Brain microvascular endothelial cell (primary cell): ENCODE results near the gene CYP8B1.

Experiments
- DNase-seq: peaks from one replicate; pipeline ENCODE4 v3.0.0-alpha.2; 2020
- H3K27ac ChIP-seq: fragments of 250-450 bp; sonication (Bioruptor Pico); 2 replicates; pipeline ENCODE4 v1.5.1; 2020; ENCODE audit warnings: mild to moderate bottlenecking, moderate library complexity
- H3K27me3 ChIP-seq: fragments of 250-450 bp; sonication (Bioruptor Pico); replicated peaks from 2 replicates; pipeline ENCODE4 v1.5.1; 2020; ENCODE audit warnings: mild to moderate bottlenecking
- H3K36me3 ChIP-seq: fragments of 250-450 bp; sonication (Bioruptor Pico); replicated peaks from 2 replicates; pipeline ENCODE4 v1.5.1; 2020; ENCODE audit warnings: mild to moderate bottlenecking
- H3K4me3 ChIP-seq: 2 replicates; pipeline ENCODE4 v1.5.1; 2011; ENCODE audit warnings: low read depth, mild to moderate bottlenecking, control low read depth, low read length, moderate library complexity
- in situ Hi-C: cut with HindIII; loops from 2 replicates; pipeline ENCODE4 v1.10.0; 2017; ENCODE audit warnings: low sequenced_read_pairs, low pct_ligation_motif_present
- TF ChIP-seq, protein P1 (sequence below): IDR thresholded peaks from 2 replicates; pipeline ENCODE4 v1.5.1; 2011; ENCODE audit warnings: low read depth, mild to moderate bottlenecking, moderate library complexity, low read length, control low read depth, inconsistent platforms; ENCODE audit errors: missing control alignments

CYP8B1 gene, protein sequence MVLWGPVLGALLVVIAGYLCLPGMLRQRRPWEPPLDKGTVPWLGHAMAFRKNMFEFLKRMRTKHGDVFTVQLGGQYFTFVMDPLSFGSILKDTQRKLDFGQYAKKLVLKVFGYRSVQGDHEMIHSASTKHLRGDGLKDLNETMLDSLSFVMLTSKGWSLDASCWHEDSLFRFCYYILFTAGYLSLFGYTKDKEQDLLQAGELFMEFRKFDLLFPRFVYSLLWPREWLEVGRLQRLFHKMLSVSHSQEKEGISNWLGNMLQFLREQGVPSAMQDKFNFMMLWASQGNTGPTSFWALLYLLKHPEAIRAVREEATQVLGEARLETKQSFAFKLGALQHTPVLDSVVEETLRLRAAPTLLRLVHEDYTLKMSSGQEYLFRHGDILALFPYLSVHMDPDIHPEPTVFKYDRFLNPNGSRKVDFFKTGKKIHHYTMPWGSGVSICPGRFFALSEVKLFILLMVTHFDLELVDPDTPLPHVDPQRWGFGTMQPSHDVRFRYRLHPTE

DNA sequence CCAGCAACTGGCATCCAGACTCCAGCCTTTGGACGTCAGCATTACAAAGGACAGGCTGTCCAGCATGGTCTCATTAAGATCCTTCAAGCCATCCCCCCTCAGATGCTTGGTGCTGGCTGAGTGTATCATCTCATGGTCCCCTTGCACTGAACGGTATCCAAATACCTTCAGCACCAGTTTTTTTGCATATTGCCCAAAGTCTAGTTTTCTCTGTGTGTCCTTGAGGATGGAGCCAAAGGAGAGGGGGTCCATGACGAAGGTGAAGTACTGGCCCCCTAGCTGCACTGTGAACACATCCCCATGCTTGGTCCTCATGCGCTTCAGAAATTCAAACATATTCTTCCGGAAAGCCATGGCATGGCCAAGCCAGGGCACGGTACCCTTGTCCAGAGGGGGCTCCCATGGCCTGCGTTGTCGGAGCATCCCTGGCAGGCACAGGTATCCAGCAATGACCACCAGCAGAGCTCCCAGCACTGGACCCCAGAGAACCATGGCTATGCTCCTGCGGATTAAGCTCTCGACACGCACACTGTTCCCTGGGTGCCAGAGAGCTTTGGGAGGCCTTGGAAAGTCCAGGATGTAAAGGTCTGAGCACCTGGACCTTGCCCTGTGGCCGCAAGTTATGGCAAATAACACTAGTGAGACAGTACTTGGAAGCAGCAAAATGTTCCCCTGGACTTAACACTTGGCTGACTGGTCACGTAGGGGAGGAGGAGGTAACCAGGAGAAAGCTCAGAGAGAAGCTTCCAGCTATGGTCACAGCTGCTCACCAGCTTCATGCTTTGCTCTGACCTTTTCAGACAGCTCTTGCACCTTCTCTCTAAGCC is at the start of gene CYP8B1:
TSS of gene CYP8B1 (minus strand) at position 555 of the 827 bp plus-strand sequence. CDS start at position 492, 63 bp downstream.
- Histone ChIP-seq H3K27ac (no peak within 1 kb of the TSS), H3K4me3 (no peak within 1 kb of the TSS), H3K27me3 (no peaks in the 10 kb centered on the region), H3K36me3 (no peaks in the 10 kb centered on the region)
- in situ Hi-C loops: no loop called here
- DNase-seq: no peak
- TF ChIP-seq, protein P1, sequence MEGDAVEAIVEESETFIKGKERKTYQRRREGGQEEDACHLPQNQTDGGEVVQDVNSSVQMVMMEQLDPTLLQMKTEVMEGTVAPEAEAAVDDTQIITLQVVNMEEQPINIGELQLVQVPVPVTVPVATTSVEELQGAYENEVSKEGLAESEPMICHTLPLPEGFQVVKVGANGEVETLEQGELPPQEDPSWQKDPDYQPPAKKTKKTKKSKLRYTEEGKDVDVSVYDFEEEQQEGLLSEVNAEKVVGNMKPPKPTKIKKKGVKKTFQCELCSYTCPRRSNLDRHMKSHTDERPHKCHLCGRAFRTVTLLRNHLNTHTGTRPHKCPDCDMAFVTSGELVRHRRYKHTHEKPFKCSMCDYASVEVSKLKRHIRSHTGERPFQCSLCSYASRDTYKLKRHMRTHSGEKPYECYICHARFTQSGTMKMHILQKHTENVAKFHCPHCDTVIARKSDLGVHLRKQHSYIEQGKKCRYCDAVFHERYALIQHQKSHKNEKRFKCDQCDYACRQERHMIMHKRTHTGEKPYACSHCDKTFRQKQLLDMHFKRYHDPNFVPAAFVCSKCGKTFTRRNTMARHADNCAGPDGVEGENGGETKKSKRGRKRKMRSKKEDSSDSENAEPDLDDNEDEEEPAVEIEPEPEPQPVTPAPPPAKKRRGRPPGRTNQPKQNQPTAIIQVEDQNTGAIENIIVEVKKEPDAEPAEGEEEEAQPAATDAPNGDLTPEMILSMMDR: no peak

DNA sequence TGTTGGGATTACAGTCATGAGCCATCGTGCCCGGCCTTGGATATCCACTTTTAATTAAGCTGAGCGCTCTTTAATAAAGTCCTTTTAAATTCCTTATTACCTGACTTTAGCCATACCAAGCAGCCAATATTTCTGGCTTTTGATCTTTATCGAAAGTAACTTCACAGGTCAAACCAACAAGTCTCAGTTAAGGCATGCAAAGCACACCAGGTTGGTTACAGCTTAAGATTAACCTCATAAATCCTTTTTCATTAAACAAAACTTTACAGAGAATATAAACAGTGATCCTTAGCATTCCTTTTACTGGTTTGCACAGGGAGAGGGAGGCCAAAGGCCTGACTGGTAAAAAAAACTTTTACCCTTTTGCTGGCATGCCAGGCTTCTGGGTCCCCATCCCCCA is 47.9 kb upstream of the CYP8B1 start:
- TF ChIP-seq, protein P1: no peak
- Histone ChIP-seq H3K4me3 (no peak overlapping the region), H3K36me3 (no peaks in the 10 kb centered on the region), H3K27me3 (no peaks in the 10 kb centered on the region), H3K27ac (no peak overlapping the region)
- in situ Hi-C loops: no loop called here
- DNase-seq: no peak

DNA sequence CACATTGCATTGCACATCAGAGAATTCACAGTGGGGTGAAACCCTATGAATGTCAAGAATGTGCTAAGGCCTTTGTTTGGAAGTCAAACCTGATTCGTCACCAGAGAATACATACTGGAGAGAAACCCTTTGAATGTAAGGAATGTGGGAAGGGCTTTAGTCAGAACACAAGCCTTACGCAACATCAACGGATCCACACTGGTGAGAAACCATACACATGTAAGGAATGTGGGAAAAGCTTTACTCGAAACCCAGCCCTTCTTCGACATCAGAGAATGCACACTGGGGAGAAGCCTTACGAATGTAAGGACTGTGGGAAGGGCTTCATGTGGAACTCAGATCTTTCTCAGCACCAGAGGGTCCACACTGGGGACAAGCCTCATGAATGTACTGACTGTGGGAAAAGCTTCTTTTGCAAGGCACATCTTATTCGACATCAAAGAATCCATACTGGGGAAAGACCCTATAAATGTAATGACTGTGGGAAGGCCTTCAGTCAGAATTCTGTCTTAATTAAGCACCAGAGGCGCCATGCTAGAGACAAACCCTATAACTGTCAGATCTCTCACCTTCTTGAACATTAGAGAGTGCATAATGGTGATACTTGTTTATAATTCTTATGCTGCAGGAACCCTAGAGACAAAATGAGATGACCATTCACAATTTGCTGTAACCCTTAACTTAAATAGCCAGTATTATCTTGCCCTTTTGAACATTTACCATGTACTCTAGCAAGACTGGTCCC is 39.3 kb upstream of the CYP8B1 start:
- Histone ChIP-seq H3K27ac (no peak overlapping the region), H3K36me3 (no peaks in the 10 kb centered on the region), H3K4me3 (no peak overlapping the region), H3K27me3 (no peaks in the 10 kb centered on the region)
- TF ChIP-seq, protein P1: no peak
- in situ Hi-C loops: no loop called here
- DNase-seq: no peak

DNA sequence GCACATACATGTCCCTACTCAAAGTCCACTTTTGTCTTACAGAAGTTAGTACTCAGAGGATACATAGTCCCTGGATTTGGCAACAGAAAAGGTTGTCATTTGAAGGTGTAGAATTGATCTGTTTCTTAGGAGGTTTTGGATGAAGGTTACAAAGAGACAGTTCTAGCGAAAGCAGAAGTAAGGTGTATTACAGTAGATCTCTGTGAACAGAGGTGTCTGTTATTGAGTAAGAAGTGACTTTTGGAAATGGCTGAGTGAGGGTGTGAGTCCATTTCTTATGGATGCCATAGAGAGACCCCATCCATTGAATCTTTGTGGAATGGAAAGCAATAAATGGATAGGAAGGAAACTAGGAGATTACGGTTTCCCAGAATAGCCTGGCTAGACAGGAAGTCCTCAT is 35.9 kb upstream of the CYP8B1 start:
- H3K4me3 ChIP-seq: no peak overlapping the region
- no peak overlapping the region for H3K27ac ChIP-seq
- in situ Hi-C loops: no loop called here
- no peak for DNase-seq
- H3K27me3 ChIP-seq: no peaks in the 10 kb centered on the region
- no peaks in the 10 kb centered on the region for H3K36me3 ChIP-seq
- TF ChIP-seq, protein P1: no peak

DNA sequence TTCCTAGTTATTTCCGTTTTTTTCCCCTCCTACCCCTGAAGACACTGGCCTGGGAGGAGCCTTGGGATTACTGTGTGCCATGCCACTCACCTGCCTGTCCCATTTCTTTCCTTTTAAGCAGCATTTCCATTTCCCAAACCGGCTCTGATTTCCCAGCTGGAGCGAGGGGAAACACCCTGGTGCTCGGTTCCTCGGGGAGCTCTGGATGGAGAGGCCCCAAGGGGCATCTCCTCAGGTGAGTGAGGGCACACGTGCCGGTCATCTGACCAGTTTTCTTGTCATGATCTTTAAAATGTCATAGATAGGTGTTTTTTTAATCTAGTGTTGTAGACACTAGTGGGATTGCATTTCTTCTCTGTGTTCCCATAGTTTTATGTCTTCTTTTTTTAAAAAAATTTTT is 33.0 kb upstream of the CYP8B1 start:
- in situ Hi-C loops: no loop called here
- TF ChIP-seq, protein P1: no peak
- Histone ChIP-seq H3K4me3 (no peak overlapping the region), H3K27me3 (peaks cover 2% of the 10 kb centered on the region), H3K27ac (no peak overlapping the region), H3K36me3 (no peaks in the 10 kb centered on the region)
- no peak for DNase-seq
